Activated CD8-positive, alpha-beta T cell treated with anti-CD3 and anti-CD28 coated beads, Interleukin-2, amount 10 ng/mL, durations not matched to agents 7 days and 5 days (primary cell): ENCODE data around the gene MGME1. TPM values are rescaled to one million over a fixed set of nuclear protein-coding genes. Genes with fewer than 3 reads are reported as not detected.

Experiments
- ATAC-seq: fragments of 150-1000 bp; cut with Tn5 transposase; one replicate; pipeline ENCODE4 v1.10.0; 2021; ENCODE audit warnings: moderate library complexity
- CTCF ChIA-PET: fragments of 350-600 bp; sonication (Branson Sonifier 250); formaldehyde crosslinking; loops from one replicate; lab custom pipeline; 2021; ENCODE audit warnings: antibody characterized with exemption; lab: Charles Lee
- POLR2A ChIA-PET: fragments of 350-600 bp; sonication (Branson Sonifier 250); formaldehyde crosslinking; loops from one replicate; lab custom pipeline; 2021; ENCODE audit warnings: antibody characterized with exemption; lab: Charles Lee
- DNase-seq: peaks from one replicate; pipeline ENCODE4 v3.0.0-alpha.2; 2020
- H3K27ac Mint-ChIP-seq: one replicate; pipeline ENCODE4 v1.8.0; 2021; ENCODE audit warnings: mild to moderate bottlenecking, mixed read lengths
- H3K27me3 Mint-ChIP-seq: one replicate; pipeline ENCODE4 v1.8.0; 2021; ENCODE audit warnings: low read depth, mixed read lengths
- H3K36me3 Mint-ChIP-seq: one replicate; pipeline ENCODE4 v1.8.0; 2021; ENCODE audit warnings: low read depth, mixed read lengths
- H3K4me1 Mint-ChIP-seq: one replicate; pipeline ENCODE4 v1.8.0; 2021; ENCODE audit warnings: low read depth, mixed read lengths
- H3K4me3 Mint-ChIP-seq: one replicate; pipeline ENCODE4 v1.8.0; 2021; ENCODE audit warnings: mild to moderate bottlenecking, mixed read lengths
- H3K9me3 Mint-ChIP-seq: one replicate; pipeline ENCODE4 v1.8.0; 2022; ENCODE audit warnings: mixed read lengths; ENCODE audit not compliant: insufficient read depth
- total RNA-seq, 2 experiments: library from RNA; stranded (reverse); gene quantifications; one replicate each; pipeline ENCODE4 v1.2.3, GENCODE V29; 2021

Gene MGME1
- total RNA-seq, 2 experiments from 2014 or later: 39.4 to 46.9 TPM

- ATAC-seq (no peak), DNase-seq (no peak)
- CTCF ChIA-PET: no interaction called here
- no peaks in the 10 kb centered on the region for H3K9me3 Mint-ChIP-seq
- peaks cover 5% of the 10 kb centered on the region for H3K27me3 Mint-ChIP-seq
- no peaks in the 10 kb centered on the region for H3K36me3 Mint-ChIP-seq
- POLR2A ChIA-PET: no interaction called here
- no peaks in the 10 kb centered on the region for H3K4me1 Mint-ChIP-seq
- H3K4me3 Mint-ChIP-seq: no peak overlapping the region
- no peak overlapping the region for H3K27ac Mint-ChIP-seq
These were observed 65.2 kb downstream of the MGME1 start for GRCh38 chr20:18034039-18034438.

GRCh38 chr20:18039063-18039462 lies 70.2 kb downstream of the MGME1 start:
- CTCF ChIA-PET: no interaction called here
- Mint-ChIP-seq H3K9me3 (no peaks in the 10 kb centered on the region), H3K27ac (no peak overlapping the region), H3K36me3 (no peaks in the 10 kb centered on the region), H3K4me3 (no peak overlapping the region), H3K4me1 (no peaks in the 10 kb centered on the region), H3K27me3 (peaks cover 12% of the 10 kb centered on the region)
- ATAC-seq (no peak), DNase-seq (no peak)
- POLR2A ChIA-PET: no interaction called here

Other genes starting within 250 kb of the MGME1 start
- gene SNX5, start 224 bp upstream of the MGME1 start, total RNA-seq: 100 to 1,000 TPM; 168 to 177 TPM
- not detected for gene OVOL2, start 88.9 kb downstream of the MGME1 start, total RNA-seq
- gene KAT14, start 168.8 kb downstream of the MGME1 start, total RNA-seq: 10 to 100 TPM; 14.5 to 16.0 TPM
- gene PET117, start 168.8 kb downstream of the MGME1 start, total RNA-seq: 10 to 100 TPM; 11.0 to 12.9 TPM